H1 (cell line): ENCODE results near the gene KDM8. TPM values are rescaled to one million over a fixed set of nuclear protein-coding genes. Genes with fewer than 3 reads are reported as not detected.

Experiments
- CTCF ChIA-PET: fragments of 300-600 bp; sonication (Branson Sonifier 250); formaldehyde crosslinking; loops from one replicate; lab custom pipeline; 2021; ENCODE audit not compliant: partially characterized antibody; lab: Charles Lee
- POLR2A ChIA-PET: fragments of 300-600 bp; sonication (Branson Sonifier 250); formaldehyde crosslinking; loops from one replicate; lab custom pipeline; 2021; ENCODE audit warnings: inconsistent platforms; ENCODE audit not compliant: partially characterized antibody; lab: Charles Lee
- DNase-seq, 2 experiments: peaks; one replicate each; pipeline versions ENCODE4 v3.0.0 to v3.0.0-alpha.2; 2010 to 2022; ENCODE audit warnings: low spot score in 2 of 2, low read depth in 1 of 2, mixed read lengths in 1 of 2
- FAIRE-seq: peaks from 2 replicates; lab custom pipeline; 2011; peaks lifted over from hg19 to GRCh38; lab: Jason Lieb, UNC
- H2AFZ ChIP-seq: 2 replicates; pipeline ENCODE4 v1.8.1; 2012; ENCODE audit warnings: low read length, inconsistent platforms
- H2AK5ac ChIP-seq: 2 replicates; pipeline ENCODE4 v1.6.1; 2013; ENCODE audit warnings: low read depth, low read length
- H2BK120ac ChIP-seq: replicated peaks from 2 replicates; pipeline ENCODE3; 2013; ENCODE audit warnings: low read depth, low read length, inconsistent platforms
- H2BK12ac ChIP-seq: 2 replicates; pipeline ENCODE4 v1.6.1; 2013; ENCODE audit warnings: low read depth, low read length
- H2BK15ac ChIP-seq: 2 replicates; pipeline ENCODE4 v1.6.1; 2013; ENCODE audit warnings: low read length
- H2BK20ac ChIP-seq: 2 replicates; pipeline ENCODE4 v1.6.1; 2013; ENCODE audit warnings: low read length
- H2BK5ac ChIP-seq: 2 replicates; pipeline ENCODE4 v1.6.1; 2013; ENCODE audit warnings: low read depth, low read length
- H3K14ac ChIP-seq: 2 replicates; pipeline ENCODE4 v1.6.1; 2013; ENCODE audit warnings: inconsistent platforms; ENCODE audit not compliant: insufficient read length
- H3K18ac ChIP-seq: 2 replicates; pipeline ENCODE4 v1.6.1; 2013; ENCODE audit warnings: low read length; ENCODE audit errors: extremely low read depth
- H3K23ac ChIP-seq: 2 replicates; pipeline ENCODE4 v1.6.1; 2013; ENCODE audit warnings: inconsistent platforms; ENCODE audit not compliant: insufficient read length
- H3K23me2 ChIP-seq: 2 replicates; pipeline ENCODE4 v1.6.1; 2013; ENCODE audit warnings: low read depth, low read length
- H3K27ac ChIP-seq: 2 replicates; pipeline ENCODE4 v1.6.1; 2011; ENCODE audit warnings: low read depth, low read length, inconsistent platforms
- H3K27me3 ChIP-seq, 4 experiments: replicated peaks in 1 of 4; 1 replicate in 1 of 4; 2 replicates in 3 of 4; pipeline versions ENCODE4 v1.6.1 to v1.8.1; 2011 to 2013; ENCODE audit warnings: low read length in 3 of 4, mild to moderate bottlenecking in 3 of 4, inconsistent platforms in 2 of 4, mixed read lengths in 2 of 4, moderate library complexity in 1 of 4; ENCODE audit not compliant: control insufficient read depth in 3 of 4, insufficient read depth in 3 of 4; ENCODE audit errors: extremely low read depth in 1 of 4
- H3K36me3 ChIP-seq, 4 experiments: 2 replicates each; pipeline versions ENCODE4 v1.6.1 to v1.8.1; 2011 to 2013; ENCODE audit warnings: mild to moderate bottlenecking in 4 of 4, low read length in 3 of 4, moderate library complexity in 2 of 4, control low read depth in 1 of 4, inconsistent platforms in 1 of 4; ENCODE audit not compliant: insufficient read depth in 4 of 4, control insufficient read depth in 2 of 4
- H3K4ac ChIP-seq: replicated peaks from 2 replicates; pipeline ENCODE3; 2013; ENCODE audit warnings: low read length, low read depth, mixed read lengths, inconsistent platforms; ENCODE audit not compliant: insufficient read length
- H3K4me1 ChIP-seq, 4 experiments: replicated peaks in 1 of 4; 1 replicate in 1 of 4; 2 replicates in 3 of 4; pipeline versions ENCODE4 v1.6.1 to v1.8.1; 2011 to 2013; ENCODE audit warnings: low read length in 3 of 4, inconsistent platforms in 2 of 4, mixed read lengths in 1 of 4; ENCODE audit not compliant: insufficient read depth in 4 of 4, control insufficient read depth in 3 of 4
- H3K4me2 ChIP-seq, 2 experiments: 2 replicates each; pipeline versions ENCODE4 v1.6.1 to v1.8.1; 2011 to 2013; ENCODE audit warnings: low read depth in 2 of 2, low read length in 2 of 2, control low read depth in 1 of 2, inconsistent platforms in 1 of 2, mild to moderate bottlenecking in 1 of 2; ENCODE audit not compliant: insufficient read depth in 1 of 2
- H3K4me3 ChIP-seq, 4 experiments: fragments of 200-600, 300-600 bp in 1 of 4; sonication (generic), shearing (Covaris generic), sonication (Bioruptor Twin) in 1 of 4; 2 replicates each; pipeline versions ENCODE4 v1.5.1 to v1.8.1; 2011 to 2016; ENCODE audit warnings: low read length in 4 of 4, low read depth in 3 of 4, control low read depth in 2 of 4, inconsistent platforms in 2 of 4, mild to moderate bottlenecking in 2 of 4, mixed read lengths in 1 of 4, moderate library complexity in 1 of 4; ENCODE audit not compliant: insufficient read depth in 2 of 4; ENCODE audit errors: extremely low read depth in 1 of 4
- H3K56ac ChIP-seq: replicated peaks from 2 replicates; pipeline ENCODE3; 2013; ENCODE audit warnings: low read depth, mild to moderate bottlenecking, mixed read lengths, low read length, inconsistent platforms; ENCODE audit not compliant: insufficient read length
- H3K79me1 ChIP-seq: 2 replicates; pipeline ENCODE4 v1.6.1; 2013; ENCODE audit warnings: low read depth, low read length, control low read depth
- H3K79me2 ChIP-seq, 2 experiments: 2 replicates each; pipeline versions ENCODE4 v1.6.1 to v1.8.1; 2012 to 2013; ENCODE audit warnings: low read length in 2 of 2, mild to moderate bottlenecking in 2 of 2, inconsistent platforms in 1 of 2; ENCODE audit not compliant: insufficient read depth in 2 of 2, control insufficient read depth in 1 of 2
- H3K9ac ChIP-seq, 4 experiments: replicated peaks in 1 of 4; 1 replicate in 1 of 4; 2 replicates in 3 of 4; pipeline versions ENCODE4 v1.6.1 to v1.8.1; 2011 to 2013; ENCODE audit warnings: low read depth in 3 of 4, low read length in 3 of 4, control low read depth in 2 of 4, mild to moderate bottlenecking in 2 of 4, moderate library complexity in 2 of 4, inconsistent platforms in 1 of 4; ENCODE audit errors: extremely low read depth in 1 of 4
- H3K9me3 ChIP-seq, 2 experiments: 2 replicates each; pipeline versions ENCODE4 v1.6.1 to v1.8.1; 2012 to 2013; ENCODE audit warnings: mild to moderate bottlenecking in 2 of 2, moderate library complexity in 2 of 2, control low read depth in 1 of 2, inconsistent platforms in 1 of 2, low read depth in 1 of 2, low read length in 1 of 2, mixed read lengths in 1 of 2; ENCODE audit not compliant: insufficient read depth in 2 of 2
- H4K20me1 ChIP-seq, 2 experiments: replicated peaks in 1 of 2; 2 replicates each; pipeline versions ENCODE3 to v1.8.1; 2011 to 2013; ENCODE audit warnings: inconsistent platforms in 2 of 2, low read length in 2 of 2, mild to moderate bottlenecking in 1 of 2; ENCODE audit not compliant: insufficient read depth in 2 of 2, control insufficient read depth in 1 of 2
- H4K5ac ChIP-seq: 2 replicates; pipeline ENCODE4 v1.6.1; 2013; ENCODE audit warnings: low read length, low read depth, mixed read lengths, inconsistent platforms; ENCODE audit not compliant: insufficient read length
- H4K8ac ChIP-seq: 2 replicates; pipeline ENCODE4 v1.8.0; 2013; ENCODE audit warnings: mild to moderate bottlenecking, moderate library complexity, low read length, inconsistent platforms; ENCODE audit not compliant: insufficient read depth; ENCODE audit errors: extremely low read depth
- H4K91ac ChIP-seq: replicated peaks from 2 replicates; pipeline ENCODE3; 2013; ENCODE audit warnings: low read length, mixed read lengths, inconsistent platforms; ENCODE audit not compliant: insufficient read length
- BCL11A ChIP-seq, 2 experiments: IDR thresholded peaks; one replicate each; pipeline ENCODE4 v1.6.1; 2011; ENCODE audit warnings: low read depth in 2 of 2, low read length in 2 of 2, mild to moderate bottlenecking in 2 of 2
- CHD2 ChIP-seq: IDR thresholded peaks from 2 replicates; pipeline ENCODE4 v1.6.1; 2012; ENCODE audit warnings: low read length, improper control_type of control experiment
- CREB1 ChIP-seq: IDR thresholded peaks from 2 replicates; pipeline ENCODE4 v1.6.1; 2012; ENCODE audit warnings: inconsistent platforms
- SP2 ChIP-seq: IDR thresholded peaks from 2 replicates; pipeline ENCODE4 v1.6.1; 2012; ENCODE audit warnings: mild to moderate bottlenecking, low read length, inconsistent platforms
- WGBS, 2 experiments: shearing (Covaris generic) in 1 of 2; methylation state at CpG; one replicate each; pipeline versions ENCODE4 v1.1.6 to v1.1.7; 2013 to 2015; ENCODE audit warnings: low lambda C conversion rate in 2 of 2, mixed read lengths in 2 of 2, inconsistent platforms in 1 of 2, low coverage in 1 of 2, missing lambda C conversion rate in 1 of 2; ENCODE audit not compliant: insufficient replicate concordance in 2 of 2, insufficient coverage in 1 of 2, insufficient read length in 1 of 2; ENCODE audit errors: extremely low coverage in 1 of 2, missing lambda C conversion rate in 1 of 2; 5-methylcytosine and 5-hydroxymethylcytosine counted together
- polyA plus RNA-seq, 7 experiments: library from polyadenylated mRNA; depleted of rRNA in 3 of 7; stranded (reverse) in 5 of 7; unstranded in 2 of 7; fragments of >200 nt in 5 of 7; fragments of 200-250 nt in 2 of 7; gene quantifications; 1 replicate in 5 of 7; 2 replicates in 1 of 7; 4 replicates in 1 of 7; pipeline versions ENCODE4 v1.2.1 to v1.2.3, GENCODE V29; 2011 to 2013; ENCODE audit warnings: missing spikeins in 2 of 7, mixed read lengths in 2 of 7
- total RNA-seq: library from RNA; stranded (reverse); fragmentation: NEBNext Ultra II Directional; extraction: Animal tissue kit (Norgen Biotek cat#: 25700); gene quantifications from 2 replicates; pipeline ENCODE4 v1.2.1, GENCODE V29; 2021
- TF ChIP-seq, protein P1 (sequence below): IDR thresholded peaks from 2 replicates; pipeline ENCODE4 v1.6.1; 2012; ENCODE audit warnings: low read length, inconsistent platforms

The KDM8 gene
- total and polyA plus RNA-seq, 2 of the 8 experiments (the other 6 are each of a cell fraction or from before 2014, with no cell fraction given): 10.3 to 12.8 TPM

DNA sequence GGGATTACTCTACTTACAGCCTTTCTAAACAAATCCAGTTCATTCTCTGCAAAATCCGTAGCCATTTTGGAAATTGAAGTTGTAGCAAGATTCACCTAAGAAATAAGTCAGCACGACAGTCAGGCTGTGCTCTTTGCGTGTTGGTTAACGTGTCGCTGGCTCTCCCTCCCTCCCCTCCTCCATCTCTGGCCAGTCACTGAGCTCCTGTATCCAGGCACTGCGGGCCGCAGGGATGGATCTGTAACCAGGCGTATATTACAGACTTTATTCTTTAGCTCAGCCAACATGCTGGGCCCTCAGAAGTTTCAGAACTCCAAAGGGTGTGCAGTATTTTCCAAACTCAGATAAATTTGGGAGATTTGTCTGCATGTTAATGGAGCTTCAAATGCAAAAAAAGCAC is 30.8 kb downstream of the KDM8 start:
- Histone ChIP-seq H2BK120ac (no peak overlapping the region), H4K8ac (no peak overlapping the region), H3K36me3 (0 out of 8 replicates have a peak, but pooled peaks cover 0 to 3% (median 0%) of the 10 kb centered on the region in 4 experiments), H3K4ac (no peak overlapping the region), H2BK15ac (no peak overlapping the region), H3K27ac (no peak overlapping the region), H3K18ac (no peak overlapping the region), H3K79me1 (no peaks in the 10 kb centered on the region), H2AK5ac (no peak overlapping the region), H4K20me1 (peaks cover 0 to 1% of the 10 kb centered on the region in 2 experiments), H3K4me2 (no peak overlapping the region), H2BK20ac (no peak overlapping the region), H4K91ac (no peak overlapping the region), H3K79me2 (no peaks in the 10 kb centered on the region), H2BK12ac (no peak overlapping the region), H3K9ac (no peak overlapping the region), H3K14ac (no peak overlapping the region), H2AFZ (no peak overlapping the region), H3K4me3 (no peak overlapping the region), H3K23me2 (no peaks in the 10 kb centered on the region), H2BK5ac (no peak overlapping the region), H3K9me3 (no peaks in the 10 kb centered on the region), H4K5ac (no peak overlapping the region), H3K23ac (no peak overlapping the region), H3K27me3 (no peaks in the 10 kb centered on the region), H3K4me1 (no peaks in the 10 kb centered on the region; a peak in 1 of 7 replicates), H3K56ac (no peak overlapping the region)
- ChIA-PET CTCF (interaction anchor here (0.8 to 17.4 kb wide), 32 partner anchors 9 to 230 kb away, joined by 3 to 241 read pairs (median 5); no protein-coding TSS in a partner anchor), POLR2A (interaction anchor here (0.8 to 1.3 kb wide), 3 partner anchors 10 to 121 kb away, joined by 3 read pairs; no protein-coding TSS in a partner anchor)
- DNase-seq: no peak
- FAIRE-seq: no peak
- WGBS, 2 experiments: 88% methylated on average over 8 of the region's 8 CpGs; no CpG with 5 or more reads in 1 of the 2 experiments
- no peak for TF ChIP-seq SP2
- TF ChIP-seq, protein P1, sequence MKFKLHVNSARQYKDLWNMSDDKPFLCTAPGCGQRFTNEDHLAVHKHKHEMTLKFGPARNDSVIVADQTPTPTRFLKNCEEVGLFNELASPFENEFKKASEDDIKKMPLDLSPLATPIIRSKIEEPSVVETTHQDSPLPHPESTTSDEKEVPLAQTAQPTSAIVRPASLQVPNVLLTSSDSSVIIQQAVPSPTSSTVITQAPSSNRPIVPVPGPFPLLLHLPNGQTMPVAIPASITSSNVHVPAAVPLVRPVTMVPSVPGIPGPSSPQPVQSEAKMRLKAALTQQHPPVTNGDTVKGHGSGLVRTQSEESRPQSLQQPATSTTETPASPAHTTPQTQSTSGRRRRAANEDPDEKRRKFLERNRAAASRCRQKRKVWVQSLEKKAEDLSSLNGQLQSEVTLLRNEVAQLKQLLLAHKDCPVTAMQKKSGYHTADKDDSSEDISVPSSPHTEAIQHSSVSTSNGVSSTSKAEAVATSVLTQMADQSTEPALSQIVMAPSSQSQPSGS: no peak
- TF ChIP-seq CHD2: no peak
- TF ChIP-seq CREB1: no peak
- TF ChIP-seq BCL11A (IDR thresholded peaks at IDR 0.05; ENCODE audit: low read depth in 2 of 2, low read length in 2 of 2): no peak
